Endothelial cell of umbilical vein (primary cell): Measurements from ENCODE around the gene GRK6.

Experiments used
- CTCF ChIP-seq, 2 donors: IDR thresholded peaks; 1 replicate in 1 of 2; 2 replicates in 1 of 2; pipeline ENCODE4 v1.5.1; 2011; ENCODE audit warnings: low read length in 2 of 2, mild to moderate bottlenecking in 2 of 2, moderate library complexity in 2 of 2, control low read depth in 1 of 2, inconsistent platforms in 1 of 2, low read depth in 1 of 2; ENCODE audit not compliant: insufficient read depth in 1 of 2; ENCODE audit errors: extremely low read depth in 1 of 2
- EZH2 ChIP-seq: IDR thresholded peaks from 2 replicates; pipeline ENCODE4 v1.6.1; 2012; ENCODE audit warnings: borderline replicate concordance, low read depth, mild to moderate bottlenecking, moderate library complexity, low read length, inconsistent platforms; ENCODE audit not compliant: severe bottlenecking
- FOS ChIP-seq: IDR thresholded peaks from 2 replicates; pipeline ENCODE4 v1.6.1; 2011; ENCODE audit warnings: mild to moderate bottlenecking, low read length, moderate library complexity, borderline replicate concordance; ENCODE audit not compliant: insufficient read depth
- JUN ChIP-seq: IDR thresholded peaks from 2 replicates; pipeline ENCODE4 v1.6.1; 2011; ENCODE audit warnings: borderline replicate concordance, low read depth; ENCODE audit not compliant: insufficient read length, insufficient read depth
- MAX ChIP-seq: IDR thresholded peaks from 2 replicates; pipeline ENCODE4 v1.6.1; 2011; ENCODE audit not compliant: insufficient read depth, insufficient read length
- MYC ChIP-seq: IDR thresholded peaks from one replicate; pipeline ENCODE4 v1.6.1; 2011; ENCODE audit warnings: mild to moderate bottlenecking, low read depth, low read length
- POLR2A ChIP-seq: IDR thresholded peaks from 2 replicates; pipeline ENCODE4 v1.6.1; 2012; ENCODE audit warnings: low read depth, mild to moderate bottlenecking, control low read depth, low read length
- POLR2AphosphoS5 ChIP-seq: IDR thresholded peaks from 2 replicates; pipeline ENCODE4 v1.6.1; 2012; ENCODE audit warnings: low read depth, mild to moderate bottlenecking, control low read depth, low read length, moderate library complexity; ENCODE audit not compliant: insufficient read depth

- TF ChIP-seq FOS = no peak
- TF ChIP-seq CTCF (IDR thresholded peaks at IDR 0.05; ENCODE audit: extremely low read depth in 1 of 2, insufficient read depth in 1 of 2, low read depth in 1 of 2, low read length in 2 of 2) = no peak
- TF ChIP-seq MAX = no peak
- no peak for TF ChIP-seq POLR2AphosphoS5
- TF ChIP-seq EZH2 = no peak
- no peak for TF ChIP-seq POLR2A
- no peak for TF ChIP-seq MYC
- no peak for TF ChIP-seq JUN
These were observed 60.7 kb downstream of the GRK6 start for GRCh38 chr5:177487144-177487543.
